Body of pancreas (tissue), 4 donors: ENCODE data around the gene CCZ1.
"Not testable (repeated sequence)": the region's sequence is repeated elsewhere in the genome, so short reads cannot be mapped to it uniquely, and the experiment has no call there.

Experiments used
- CTCF ChIP-seq, 7 experiments: fragments of 450-650 bp in 4 of 7; fragments of 200-600 bp in 3 of 7; sonication (generic) in 3 of 7; IDR thresholded peaks; one replicate each; pipeline ENCODE4 v1.5.1; 2016 to 2019; ENCODE audit warnings: antibody characterized with exemption in 7 of 7
- POLR2A ChIP-seq, 3 donors: fragments of 450-650 bp; IDR thresholded peaks; one replicate each; pipeline ENCODE4 v1.6.1; 2016; ENCODE audit warnings: antibody characterized with exemption in 3 of 3, mild to moderate bottlenecking in 2 of 3

- TF ChIP-seq CTCF, POLR2A (IDR thresholded peaks at IDR 0.05): not testable (repeated sequence)
Observed at GRCh38 chr7:5862753-5863366, 35.7 kb upstream of the CCZ1 start.
